ENCODE measurements around the gene MKX.
A peak's percentile ranks its signal among the peaks of the same experiment; 100 is the strongest.

DNA sequence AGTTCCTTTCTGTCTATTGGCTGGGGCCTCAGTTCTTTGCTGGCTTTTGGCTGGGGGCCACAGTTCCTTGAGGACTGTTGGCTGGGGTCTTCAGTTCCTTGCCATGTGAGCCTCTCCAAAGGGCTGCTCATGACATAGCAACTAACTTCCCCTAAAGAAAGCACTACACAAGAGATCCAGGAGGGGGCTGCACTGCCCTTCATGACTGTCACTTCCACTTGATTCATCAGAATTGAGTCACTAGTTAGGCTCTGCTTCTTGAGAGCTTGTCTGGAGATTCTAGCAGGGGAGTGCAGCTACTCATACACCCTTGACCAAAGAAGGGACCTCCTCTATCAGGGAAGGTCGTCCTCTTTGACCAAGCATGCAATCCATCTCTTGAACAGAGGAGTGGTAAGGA is 38.0 kb upstream of the MKX start:
- TF ChIP-seq POLR2A (IDR thresholded peaks at IDR 0.05) = no peak
- TF ChIP-seq, protein P1, sequence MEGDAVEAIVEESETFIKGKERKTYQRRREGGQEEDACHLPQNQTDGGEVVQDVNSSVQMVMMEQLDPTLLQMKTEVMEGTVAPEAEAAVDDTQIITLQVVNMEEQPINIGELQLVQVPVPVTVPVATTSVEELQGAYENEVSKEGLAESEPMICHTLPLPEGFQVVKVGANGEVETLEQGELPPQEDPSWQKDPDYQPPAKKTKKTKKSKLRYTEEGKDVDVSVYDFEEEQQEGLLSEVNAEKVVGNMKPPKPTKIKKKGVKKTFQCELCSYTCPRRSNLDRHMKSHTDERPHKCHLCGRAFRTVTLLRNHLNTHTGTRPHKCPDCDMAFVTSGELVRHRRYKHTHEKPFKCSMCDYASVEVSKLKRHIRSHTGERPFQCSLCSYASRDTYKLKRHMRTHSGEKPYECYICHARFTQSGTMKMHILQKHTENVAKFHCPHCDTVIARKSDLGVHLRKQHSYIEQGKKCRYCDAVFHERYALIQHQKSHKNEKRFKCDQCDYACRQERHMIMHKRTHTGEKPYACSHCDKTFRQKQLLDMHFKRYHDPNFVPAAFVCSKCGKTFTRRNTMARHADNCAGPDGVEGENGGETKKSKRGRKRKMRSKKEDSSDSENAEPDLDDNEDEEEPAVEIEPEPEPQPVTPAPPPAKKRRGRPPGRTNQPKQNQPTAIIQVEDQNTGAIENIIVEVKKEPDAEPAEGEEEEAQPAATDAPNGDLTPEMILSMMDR (IDR thresholded peaks at IDR 0.05) = peak in 1 of 5 experiments; percentile 12
- TF ChIP-seq EP300 (IDR thresholded peaks at IDR 0.05; ENCODE audit: low read depth) = no peak
- no peak for TF ChIP-seq POLR2AphosphoS5 (IDR thresholded peaks at IDR 0.05)

All from transverse colon (tissue), 4 donors.